HCT116 (cell line): ENCODE measurements around the gene ROS1. TPM values are rescaled to one million over a fixed set of nuclear protein-coding genes. Genes with fewer than 3 reads are reported as not detected.

Experiments
- ATAC-seq: fragments of 200-7000 bp; cut with Tn5 transposase; 2 replicates; pipeline ENCODE4 v1.9.1; 2020; ENCODE audit warnings: mild to moderate bottlenecking, moderate library complexity
- BruUV-seq: library from RNA; stranded (reverse); fragments of 400-500 nt; replicated peaks from 2 replicates; lab custom pipeline; 2021; lab: Mats Ljungman, UMichigan
- CTCF ChIA-PET: fragments of 300-600 bp; sonication (Branson Sonifier 250); formaldehyde crosslinking; loops from one replicate; lab custom pipeline; 2021; ENCODE audit warnings: antibody characterized with exemption; lab: Charles Lee
- POLR2A ChIA-PET: fragments of 300-600, 350-600 bp; sonication (Branson Sonifier 250); formaldehyde crosslinking; loops from one replicate; lab custom pipeline; 2021; ENCODE audit warnings: antibody characterized with exemption; lab: Charles Lee
- RAD21 ChIA-PET, 2 experiments: fragments of 300-600 bp; sonication (Branson Sonifier 250); formaldehyde crosslinking; loops; one replicate each; lab custom pipeline; 2023; ENCODE audit warnings: low total read pairs in 2 of 2; ENCODE audit not compliant: uncharacterized antibody in 2 of 2, unreplicated experiment in 2 of 2, low non-redundant PET in 1 of 2; lab: Charles Lee
- DNase-seq: peaks from one replicate; pipeline ENCODE4 v3.0.0-alpha.2; 2010; ENCODE audit warnings: low read depth, low spot score
- H2AFZ ChIP-seq: fragments of 200-600 bp; shearing (Covaris generic), sonication (generic); 2 replicates; pipeline ENCODE4 v1.6.1; 2017; ENCODE audit warnings: low read depth, mixed run types, mixed read lengths, antibody characterized with exemption, low read length; ENCODE audit not compliant: poor library complexity, severe bottlenecking
- H3K27ac ChIP-seq: 2 replicates; pipeline ENCODE4 v1.5.1; 2012; ENCODE audit warnings: low read depth, low read length
- H3K27me3 ChIP-seq: fragments of 200-600 bp; sonication (generic); 2 replicates; pipeline ENCODE4 v1.6.1; 2016; ENCODE audit warnings: mixed run types, low read length, mixed read lengths; ENCODE audit not compliant: insufficient read depth
- H3K36me3 ChIP-seq, 2 experiments: fragments of 200-500 bp in 1 of 2; fragments of 200-600 bp in 1 of 2; sonication (Bioruptor generic) in 1 of 2; sonication (generic) in 1 of 2; 2 replicates each; pipeline versions ENCODE4 v1.5.1 to v1.6.1; 2014 to 2016; ENCODE audit warnings: low read length in 2 of 2, inconsistent platforms in 1 of 2, mixed read lengths in 1 of 2, mixed run types in 1 of 2; ENCODE audit not compliant: insufficient read depth in 2 of 2, control insufficient read depth in 1 of 2
- H3K4me1 ChIP-seq, 2 experiments: fragments of 200-600 bp in 1 of 2; sonication (generic) in 1 of 2; 2 replicates each; pipeline versions ENCODE4 v1.5.1 to v1.6.1; 2012 to 2017; ENCODE audit warnings: low read length in 2 of 2, inconsistent platforms in 1 of 2, mild to moderate bottlenecking in 1 of 2, mixed read lengths in 1 of 2, mixed run types in 1 of 2, moderate library complexity in 1 of 2; ENCODE audit not compliant: insufficient read depth in 2 of 2, control insufficient read depth in 1 of 2
- H3K4me2 ChIP-seq: fragments of 200-600 bp; sonication (generic); 2 replicates; pipeline ENCODE4 v1.6.1; 2017; ENCODE audit warnings: mixed run types, low read length, mixed read lengths
- H3K4me3 ChIP-seq, 2 experiments: fragments of 200-600 bp in 1 of 2; sonication (generic) in 1 of 2; replicated peaks in 1 of 2; 2 replicates each; pipeline ENCODE4 v1.5.1; 2011 to 2016; ENCODE audit warnings: low read length in 2 of 2, control low read depth in 1 of 2, low read depth in 1 of 2, mild to moderate bottlenecking in 1 of 2, mixed read lengths in 1 of 2, mixed run types in 1 of 2
- H3K79me2 ChIP-seq: fragments of 200-600 bp; sonication (generic); 2 replicates; pipeline ENCODE4 v1.6.1; 2017; ENCODE audit warnings: mild to moderate bottlenecking, mixed run types, low read length, moderate library complexity, mixed read lengths; ENCODE audit not compliant: insufficient read depth
- H3K9ac ChIP-seq: fragments of 200-600 bp; sonication (generic); 2 replicates; pipeline ENCODE4 v1.6.1; 2016; ENCODE audit warnings: low read length, mixed read lengths
- H3K9me2 ChIP-seq: fragments of 200-600 bp; sonication (generic), shearing (Covaris generic); 2 replicates; pipeline ENCODE4 v1.6.1; 2017; ENCODE audit warnings: mixed run types, mild to moderate bottlenecking, moderate library complexity; ENCODE audit not compliant: insufficient read depth
- H3K9me3 ChIP-seq, 2 experiments: fragments of 200-500 bp in 1 of 2; fragments of 200-600 bp in 1 of 2; sonication (Bioruptor generic) in 1 of 2; sonication (generic) in 1 of 2; 2 replicates each; pipeline ENCODE4 v1.6.1; 2014 to 2017; ENCODE audit warnings: low read length in 2 of 2, mixed read lengths in 2 of 2, inconsistent platforms in 1 of 2, low read depth in 1 of 2, mild to moderate bottlenecking in 1 of 2, mixed run types in 1 of 2, moderate library complexity in 1 of 2; ENCODE audit not compliant: control insufficient read depth in 1 of 2, insufficient read depth in 1 of 2
- H4K20me1 ChIP-seq: fragments of 200-600 bp; sonication (generic), shearing (Covaris generic); 2 replicates; pipeline ENCODE4 v1.6.1; 2017; ENCODE audit warnings: mixed run types, mild to moderate bottlenecking, moderate library complexity; ENCODE audit not compliant: insufficient read depth
- CBX3 ChIP-seq: IDR thresholded peaks from 2 replicates; pipeline ENCODE4 v1.6.1; 2012; ENCODE audit warnings: low read depth
- CEBPB ChIP-seq: IDR thresholded peaks from 2 replicates; pipeline ENCODE4 v1.6.1; 2012; ENCODE audit warnings: low read depth
- EGR1 ChIP-seq: IDR thresholded peaks from 2 replicates; pipeline ENCODE4 v1.6.1; 2012; ENCODE audit warnings: low read depth
- EZH2phosphoT487 ChIP-seq: fragments of 200-600 bp; IDR thresholded peaks from 2 replicates; pipeline ENCODE4 v1.6.1; 2018; ENCODE audit warnings: antibody characterized with exemption, borderline replicate concordance
- RAD21 ChIP-seq: IDR thresholded peaks from 2 replicates; pipeline ENCODE4 v1.6.1; 2012; ENCODE audit warnings: low read depth, mild to moderate bottlenecking
- REST ChIP-seq: IDR thresholded peaks from 2 replicates; pipeline ENCODE4 v1.6.1; 2012; ENCODE audit warnings: low read depth
- TCF7L2 ChIP-seq: IDR thresholded peaks from 2 replicates; pipeline ENCODE4 v1.7.0; 2011; ENCODE audit warnings: borderline replicate concordance, inconsistent platforms; ENCODE audit not compliant: insufficient read depth, insufficient read length; ENCODE audit errors: extremely low read depth
- ZFX ChIP-seq: fragments of 450-650 bp; IDR thresholded peaks from 2 replicates; pipeline ENCODE4 v1.6.1; 2017
- ZNF274 ChIP-seq: fragments of 200-500 bp; sonication (Bioruptor generic); IDR thresholded peaks from 2 replicates; pipeline ENCODE4 v1.6.1; 2014; ENCODE audit warnings: mild to moderate bottlenecking, low read depth, low read length, inconsistent platforms
- intact Hi-C: fragments of 100-400 bp; cut with micrococcal nuclease; formaldehyde crosslinking; loops from 2 replicates; pipeline ENCODE4 v1.10.0; 2022
- total RNA-seq: library from RNA; stranded (reverse); gene quantifications from one replicate; pipeline ENCODE4 v1.2.1, GENCODE V29; 2021; ENCODE audit not compliant: unreplicated experiment
- TF ChIP-seq, protein P1 (sequence below), 3 experiments: fragments of 200-600 bp in 1 of 3; sonication (generic) in 1 of 3; IDR thresholded peaks in 2 of 3; conservative IDR thresholded peaks in 1 of 3; 2 replicates each; pipeline ENCODE4 v1.5.1; 2012 to 2017; ENCODE audit warnings: low read depth in 2 of 3, low read length in 2 of 3, antibody characterized with exemption in 1 of 3, borderline replicate concordance in 1 of 3, control low read depth in 1 of 3, mild to moderate bottlenecking in 1 of 3, mixed read lengths in 1 of 3, mixed run types in 1 of 3, moderate library complexity in 1 of 3; ENCODE audit not compliant: insufficient read depth in 1 of 3
- TF ChIP-seq, protein P2 (sequence below): IDR thresholded peaks from 2 replicates; pipeline ENCODE4 v1.6.1; 2012

Gene ROS1
- total RNA-seq, 1 experiment from 2014 or later: not detected

DNA sequence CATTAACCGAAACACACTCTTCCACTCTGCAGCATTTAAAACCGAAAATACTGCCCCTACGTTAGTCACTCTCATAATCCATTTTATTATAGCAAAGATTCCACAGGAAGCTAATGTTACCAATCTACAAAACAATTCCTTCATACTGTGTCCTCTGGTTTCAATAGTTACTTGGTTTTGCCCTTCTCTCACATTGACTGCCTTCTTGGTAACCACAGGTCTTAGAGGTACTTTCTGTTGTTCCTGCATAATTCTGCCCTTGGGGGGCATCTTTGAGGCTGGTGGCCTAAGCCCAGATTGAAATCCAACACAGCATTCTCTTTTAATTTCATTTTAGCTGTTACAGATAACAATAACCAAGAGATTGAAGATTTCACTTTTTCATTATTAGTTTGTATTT lies 46.9 kb upstream of the ROS1 start (continued):
- TF ChIP-seq, protein P1, sequence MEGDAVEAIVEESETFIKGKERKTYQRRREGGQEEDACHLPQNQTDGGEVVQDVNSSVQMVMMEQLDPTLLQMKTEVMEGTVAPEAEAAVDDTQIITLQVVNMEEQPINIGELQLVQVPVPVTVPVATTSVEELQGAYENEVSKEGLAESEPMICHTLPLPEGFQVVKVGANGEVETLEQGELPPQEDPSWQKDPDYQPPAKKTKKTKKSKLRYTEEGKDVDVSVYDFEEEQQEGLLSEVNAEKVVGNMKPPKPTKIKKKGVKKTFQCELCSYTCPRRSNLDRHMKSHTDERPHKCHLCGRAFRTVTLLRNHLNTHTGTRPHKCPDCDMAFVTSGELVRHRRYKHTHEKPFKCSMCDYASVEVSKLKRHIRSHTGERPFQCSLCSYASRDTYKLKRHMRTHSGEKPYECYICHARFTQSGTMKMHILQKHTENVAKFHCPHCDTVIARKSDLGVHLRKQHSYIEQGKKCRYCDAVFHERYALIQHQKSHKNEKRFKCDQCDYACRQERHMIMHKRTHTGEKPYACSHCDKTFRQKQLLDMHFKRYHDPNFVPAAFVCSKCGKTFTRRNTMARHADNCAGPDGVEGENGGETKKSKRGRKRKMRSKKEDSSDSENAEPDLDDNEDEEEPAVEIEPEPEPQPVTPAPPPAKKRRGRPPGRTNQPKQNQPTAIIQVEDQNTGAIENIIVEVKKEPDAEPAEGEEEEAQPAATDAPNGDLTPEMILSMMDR (IDR thresholded peaks at IDR 0.05 in 2 of 3, conservative IDR thresholded peaks at IDR 0.05 in 1 of 3; ENCODE audit: borderline replicate concordance in 1 of 3, insufficient read depth in 1 of 3, low read depth in 2 of 3, low read length in 2 of 3): no peak
- no peak for TF ChIP-seq CBX3
- TF ChIP-seq EZH2phosphoT487: no peak
- TF ChIP-seq ZNF274: no peak

DNA sequence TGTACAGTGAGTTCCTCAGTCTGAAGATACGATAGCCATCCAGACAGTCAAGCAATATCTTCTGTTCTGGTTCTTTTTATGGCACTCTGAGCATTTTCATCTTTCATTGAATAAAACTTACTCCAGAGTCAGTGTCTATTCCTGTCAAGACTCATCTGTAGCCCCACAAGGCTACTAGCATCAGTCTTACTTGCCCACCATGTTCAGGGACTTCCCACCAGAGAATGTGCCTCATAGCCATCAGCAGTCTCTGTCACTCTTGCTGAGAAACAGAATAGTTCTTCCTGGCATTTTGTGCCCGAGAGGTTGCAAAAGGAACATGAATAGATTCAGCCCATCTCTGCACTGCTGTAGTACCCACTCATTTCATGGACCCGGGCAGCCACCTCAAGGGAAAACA lies 44.0 kb upstream of the ROS1 start:
- no peaks in the 10 kb centered on the region for H3K36me3 ChIP-seq
- ChIA-PET CTCF (no interaction called here), RAD21 (no interaction called here), POLR2A (no interaction called here)
- no peak overlapping the region for H2AFZ ChIP-seq
- intact Hi-C loops: no loop called here
- H3K9ac ChIP-seq: no peak overlapping the region
- no peak overlapping the region for H3K4me2 ChIP-seq
- DNase-seq (no peak), ATAC-seq (no peak)
- no TSS peak for BruUV-seq
- no peak overlapping the region for H3K27ac ChIP-seq
- no peaks in the 10 kb centered on the region for H3K9me3 ChIP-seq
- H3K9me2 ChIP-seq: no peaks in the 10 kb centered on the region
- TF ChIP-seq RAD21 (no peak), TCF7L2 (no peak), CBX3 (no peak)
- no peaks in the 10 kb centered on the region for H3K4me1 ChIP-seq
- H3K4me3 ChIP-seq: no peak overlapping the region
- no peaks in the 10 kb centered on the region for H4K20me1 ChIP-seq
- H3K27me3 ChIP-seq: no peaks in the 10 kb centered on the region
- H3K79me2 ChIP-seq: no peaks in the 10 kb centered on the region

DNA sequence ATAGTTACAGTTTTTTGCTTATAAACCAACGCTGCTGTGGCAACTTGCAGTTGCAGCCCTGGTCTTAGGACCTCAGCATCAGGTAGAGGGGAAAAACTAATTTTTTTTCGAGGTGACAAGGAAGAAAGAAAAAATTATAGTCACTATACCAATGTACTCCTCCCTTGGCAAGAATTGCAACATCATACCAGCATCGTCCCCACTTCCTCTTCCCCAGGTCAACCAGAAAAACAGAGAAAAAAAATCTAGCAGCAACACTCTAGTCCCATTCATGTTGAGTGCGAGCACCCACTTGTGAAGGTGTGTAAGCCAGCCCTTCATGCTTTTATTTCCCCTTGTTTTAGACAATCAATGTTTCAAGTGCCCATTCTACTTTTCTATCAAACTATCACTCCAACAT lies 43.6 kb upstream of the ROS1 start:
- ChIA-PET CTCF (no interaction called here), POLR2A (no interaction called here), RAD21 (no interaction called here)
- no peaks in the 10 kb centered on the region for H3K9me2 ChIP-seq
- DNase-seq (no peak), ATAC-seq (no peak)
- no peaks in the 10 kb centered on the region for H4K20me1 ChIP-seq
- no peak overlapping the region for H3K27ac ChIP-seq
- no peaks in the 10 kb centered on the region for H3K36me3 ChIP-seq
- H3K79me2 ChIP-seq: no peaks in the 10 kb centered on the region
- peaks cover 0 to 4% of the 10 kb centered on the region in 2 experiments; a peak in 2 of 4 replicates for H3K4me1 ChIP-seq
- H3K9me3 ChIP-seq: no peaks in the 10 kb centered on the region
- intact Hi-C loops: no loop called here
- no peak overlapping the region for H2AFZ ChIP-seq
- no peak overlapping the region for H3K4me3 ChIP-seq
- no peaks in the 10 kb centered on the region for H3K27me3 ChIP-seq
- H3K4me2 ChIP-seq: no peak overlapping the region
- no peak overlapping the region for H3K9ac ChIP-seq
- BruUV-seq: no TSS peak
- TF ChIP-seq EZH2phosphoT487 (no peak), RAD21 (no peak), ZNF274 (no peak), ZFX (no peak), REST (no peak), CEBPB (no peak), EGR1 (no peak)
- TF ChIP-seq, protein P2, sequence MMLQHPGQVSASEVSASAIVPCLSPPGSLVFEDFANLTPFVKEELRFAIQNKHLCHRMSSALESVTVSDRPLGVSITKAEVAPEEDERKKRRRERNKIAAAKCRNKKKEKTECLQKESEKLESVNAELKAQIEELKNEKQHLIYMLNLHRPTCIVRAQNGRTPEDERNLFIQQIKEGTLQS: no peak
